Liver (tissue), 3 donors: ENCODE measurements around the gene RELL2.

Experiments used
- CTCF ChIP-seq: fragments of 150-350 bp; IDR thresholded peaks from 2 replicates; pipeline ENCODE4 v1.5.1; 2017; ENCODE audit warnings: improper control_type of control experiment, low read depth, low read length; ENCODE audit not compliant: missing input control
- EGR1 ChIP-seq, 2 donors: IDR thresholded peaks; 2 replicates each; pipeline ENCODE4 v1.6.1; 2016 to 2018; ENCODE audit warnings: antibody characterized with exemption in 2 of 2, low read depth in 2 of 2
- GABPA ChIP-seq, 2 donors: IDR thresholded peaks in 1 of 2; conservative IDR thresholded peaks in 1 of 2; 2 replicates each; pipeline ENCODE4 v1.6.1; 2016; ENCODE audit warnings: antibody characterized with exemption in 2 of 2, mild to moderate bottlenecking in 1 of 2, moderate library complexity in 1 of 2
- HNF4A ChIP-seq, 2 donors: conservative IDR thresholded peaks; 2 replicates each; pipeline ENCODE4 v1.6.1; 2016; ENCODE audit warnings: antibody characterized with exemption in 2 of 2, mild to moderate bottlenecking in 2 of 2
- HNF4G ChIP-seq: IDR thresholded peaks from 2 replicates; pipeline ENCODE4 v1.6.1; 2016; ENCODE audit warnings: antibody characterized with exemption
- JUND ChIP-seq, 2 donors: IDR thresholded peaks; 2 replicates each; pipeline ENCODE4 v1.6.1; 2016; ENCODE audit warnings: antibody characterized with exemption in 2 of 2
- MAX ChIP-seq: IDR thresholded peaks from 2 replicates; pipeline ENCODE4 v1.6.1; 2016; ENCODE audit warnings: antibody characterized with exemption
- RAD21 ChIP-seq, 2 donors: IDR thresholded peaks; 2 replicates each; pipeline ENCODE4 v1.6.1; 2016; ENCODE audit warnings: antibody characterized with exemption in 2 of 2, mild to moderate bottlenecking in 2 of 2
- SP1 ChIP-seq: IDR thresholded peaks from 2 replicates; pipeline ENCODE4 v1.6.1; 2018; ENCODE audit warnings: antibody characterized with exemption, mild to moderate bottlenecking
- TAF1 ChIP-seq: conservative IDR thresholded peaks from 2 replicates; pipeline ENCODE4 v1.6.1; 2016; ENCODE audit warnings: antibody characterized with exemption, mild to moderate bottlenecking
- YY1 ChIP-seq: IDR thresholded peaks from 2 replicates; pipeline ENCODE4 v1.6.1; 2016; ENCODE audit warnings: antibody characterized with exemption, mild to moderate bottlenecking
- ZBTB33 ChIP-seq: IDR thresholded peaks from 2 replicates; pipeline ENCODE4 v1.6.1; 2016; ENCODE audit warnings: antibody characterized with exemption
- donor health status: healthy.
- donor health status: healthy.

- TF ChIP-seq SP1 (no peak), CTCF (no peak), GABPA (IDR thresholded peaks at IDR 0.05 in 1 of 2, conservative IDR thresholded peaks at IDR 0.05 in 1 of 2) (no peak), HNF4G (no peak), EGR1 (IDR thresholded peaks at IDR 0.05; ENCODE audit: low read depth in 2 of 2) (no peak), RAD21 (IDR thresholded peaks at IDR 0.05) (no peak), TAF1 (no peak), ZBTB33 (no peak), HNF4A (conservative IDR thresholded peaks at IDR 0.05) (no peak), JUND (IDR thresholded peaks at IDR 0.05) (no peak), MAX (no peak), YY1 (no peak)
These were observed 3.2 kb downstream of the RELL2 start for GRCh38 chr5:141640051-141640415.
